Activated CD4-positive, alpha-beta memory T cell treated with anti-CD3 and anti-CD28 coated beads, Interleukin-2, amount 10 ng/mL, durations not matched to agents 7 days and 5 days (primary cell): ENCODE data around the gene ABCA2. TPM values are rescaled to one million over a fixed set of nuclear protein-coding genes. Genes with fewer than 3 reads are reported as not detected.

ENCODE experiments used
- CTCF ChIA-PET: fragments of 350-600 bp; sonication (Branson Sonifier 250); formaldehyde crosslinking; loops from one replicate; lab custom pipeline; 2021; ENCODE audit warnings: antibody characterized with exemption, inconsistent platforms; lab: Charles Lee
- POLR2A ChIA-PET: fragments of 350-600 bp; sonication (Branson Sonifier 250); formaldehyde crosslinking; loops from one replicate; lab custom pipeline; 2021; ENCODE audit warnings: antibody characterized with exemption; lab: Charles Lee
- DNase-seq: peaks from one replicate; pipeline ENCODE4 v3.0.0-alpha.2; 2020
- H3K27ac Mint-ChIP-seq: one replicate; pipeline ENCODE4 v1.8.0; 2021; ENCODE audit warnings: mild to moderate bottlenecking, mixed read lengths
- H3K27me3 Mint-ChIP-seq: one replicate; pipeline ENCODE4 v1.8.0; 2021; ENCODE audit warnings: mixed read lengths
- H3K36me3 Mint-ChIP-seq: one replicate; pipeline ENCODE4 v1.8.0; 2021; ENCODE audit warnings: low read depth, mixed read lengths
- H3K4me1 Mint-ChIP-seq: one replicate; pipeline ENCODE4 v1.8.0; 2021; ENCODE audit warnings: mixed read lengths
- H3K4me3 Mint-ChIP-seq: one replicate; pipeline ENCODE4 v1.8.0; 2021; ENCODE audit warnings: mild to moderate bottlenecking, mixed read lengths
- H3K9me3 Mint-ChIP-seq: one replicate; pipeline ENCODE4 v1.8.0; 2021; ENCODE audit warnings: mixed read lengths
- total RNA-seq, 2 experiments: library from RNA; stranded (reverse); gene quantifications; one replicate each; pipeline ENCODE4 v1.2.3, GENCODE V29; 2021

ABCA2 gene
- total RNA-seq, 2 experiments from 2014 or later, result 55.5 to 65.9 TPM

GRCh38 chr9:137014776-137015539, 13.1 kb downstream of the ABCA2 start:
- CTCF ChIA-PET, result interaction anchor here (0.9 kb wide), 1 partner anchor 20 kb away, joined by 3 read pairs; no protein-coding TSS in a partner anchor
- POLR2A ChIA-PET, result interaction anchor here (0.6 kb wide), 1 partner anchor 12 kb away, joined by 3 read pairs; no protein-coding TSS in a partner anchor

GRCh38 chr9:137014166-137014565, 13.9 kb downstream of the ABCA2 start:
- no peak for DNase-seq
- no peaks in the 10 kb centered on the region for H3K4me1 Mint-ChIP-seq
- no peaks in the 10 kb centered on the region for H3K27me3 Mint-ChIP-seq
- H3K36me3 Mint-ChIP-seq, result peaks cover 10% of the 10 kb centered on the region
- no peak overlapping the region for H3K4me3 Mint-ChIP-seq
- H3K9me3 Mint-ChIP-seq, result no peaks in the 10 kb centered on the region
- ChIA-PET CTCF (no interaction called here), POLR2A (no interaction called here)
- H3K27ac Mint-ChIP-seq, result no peak overlapping the region

More at GRCh38 chr9:137014776-137015539, 13.1 kb downstream of the ABCA2 start:
- H3K36me3 Mint-ChIP-seq, result peaks cover 13% of the 10 kb centered on the region
- no peaks in the 10 kb centered on the region for H3K27me3 Mint-ChIP-seq
- DNase-seq, result no peak
- no peak overlapping the region for H3K27ac Mint-ChIP-seq
- no peak overlapping the region for H3K4me3 Mint-ChIP-seq
- H3K4me1 Mint-ChIP-seq, result peaks cover 3% of the 10 kb centered on the region
- H3K9me3 Mint-ChIP-seq, result no peaks in the 10 kb centered on the region

GRCh38 chr9:137013571-137013940, 14.5 kb downstream of the ABCA2 start:
- Mint-ChIP-seq H3K36me3 (peaks cover 10% of the 10 kb centered on the region), H3K27ac (no peak overlapping the region), H3K9me3 (no peaks in the 10 kb centered on the region), H3K4me1 (no peaks in the 10 kb centered on the region), H3K27me3 (no peaks in the 10 kb centered on the region), H3K4me3 (no peak overlapping the region)
- ChIA-PET CTCF (no interaction called here), POLR2A (no interaction called here)
- DNase-seq, result no peak

GRCh38 chr9:137012694-137013570, 15.1 kb downstream of the ABCA2 start:
- Mint-ChIP-seq H3K4me1 (no peaks in the 10 kb centered on the region), H3K9me3 (no peaks in the 10 kb centered on the region), H3K4me3 (no peak overlapping the region), H3K27ac (no peak overlapping the region), H3K27me3 (no peaks in the 10 kb centered on the region), H3K36me3 (peaks cover 10% of the 10 kb centered on the region)
- DNase-seq, result no peak
- ChIA-PET POLR2A (no interaction called here), CTCF (no interaction called here)

- Mint-ChIP-seq H3K9me3 (no peaks in the 10 kb centered on the region), H3K36me3 (peaks cover 10% of the 10 kb centered on the region), H3K27me3 (no peaks in the 10 kb centered on the region), H3K27ac (no peak overlapping the region), H3K4me1 (no peaks in the 10 kb centered on the region), H3K4me3 (no peak overlapping the region)
- CTCF ChIA-PET, result no interaction called here
- no peak for DNase-seq
- POLR2A ChIA-PET, result no interaction called here
These were observed 15.9 kb downstream of the ABCA2 start for GRCh38 chr9:137011907-137012675.

GRCh38 chr9:137011156-137011555, 16.9 kb downstream of the ABCA2 start:
- no peak overlapping the region for H3K27ac Mint-ChIP-seq
- no peak overlapping the region for H3K4me3 Mint-ChIP-seq
- no peaks in the 10 kb centered on the region for H3K9me3 Mint-ChIP-seq
- no peaks in the 10 kb centered on the region for H3K27me3 Mint-ChIP-seq
- POLR2A ChIA-PET, result no interaction called here
- H3K4me1 Mint-ChIP-seq, result peaks cover under 1% of the 10 kb centered on the region
- peaks cover 6% of the 10 kb centered on the region for H3K36me3 Mint-ChIP-seq
- CTCF ChIA-PET, result no interaction called here
- DNase-seq, result no peak

GRCh38 chr9:137009938-137010732, 17.9 kb downstream of the ABCA2 start:
- Mint-ChIP-seq H3K36me3 (peaks cover 6% of the 10 kb centered on the region), H3K27me3 (no peaks in the 10 kb centered on the region), H3K4me3 (no peak overlapping the region), H3K9me3 (no peaks in the 10 kb centered on the region), H3K27ac (no peak overlapping the region), H3K4me1 (peaks cover 3% of the 10 kb centered on the region)
- POLR2A ChIA-PET, result interaction anchor here (1.0 kb wide), 1 partner anchor 10 kb away, joined by 3 read pairs; no protein-coding TSS in a partner anchor
- CTCF ChIA-PET, result interaction anchor here (1.2 kb wide), 1 partner anchor 20 kb away, joined by 3 read pairs; no protein-coding TSS in a partner anchor
- DNase-seq, result no peak

- no peak for DNase-seq
- CTCF ChIA-PET, result interaction anchor here (1.2 kb wide), 1 partner anchor 21 kb away, joined by 3 read pairs; no protein-coding TSS in a partner anchor
- peaks cover 3% of the 10 kb centered on the region for H3K4me1 Mint-ChIP-seq
- no peaks in the 10 kb centered on the region for H3K27me3 Mint-ChIP-seq
- no peak overlapping the region for H3K4me3 Mint-ChIP-seq
- no peak overlapping the region for H3K27ac Mint-ChIP-seq
- H3K9me3 Mint-ChIP-seq, result no peaks in the 10 kb centered on the region
- H3K36me3 Mint-ChIP-seq, result peaks cover 6% of the 10 kb centered on the region
- POLR2A ChIA-PET, result interaction anchor here (1.0 kb wide), 1 partner anchor 9 kb away, joined by 3 read pairs; no protein-coding TSS in a partner anchor
These were observed 18.8 kb downstream of the ABCA2 start for GRCh38 chr9:137009217-137009616.

- DNase-seq, result no peak
- Mint-ChIP-seq H3K36me3 (peaks cover 4% of the 10 kb centered on the region), H3K9me3 (no peaks in the 10 kb centered on the region), H3K27ac (no peak overlapping the region), H3K4me1 (peaks cover 3% of the 10 kb centered on the region), H3K4me3 (no peak overlapping the region), H3K27me3 (no peaks in the 10 kb centered on the region)
- POLR2A ChIA-PET, result no interaction called here
- CTCF ChIA-PET, result no interaction called here
These were observed 19.7 kb downstream of the ABCA2 start for GRCh38 chr9:137008312-137008711.

- DNase-seq, result no peak
- Mint-ChIP-seq H3K9me3 (no peaks in the 10 kb centered on the region), H3K36me3 (peaks cover 4% of the 10 kb centered on the region), H3K4me1 (peaks cover 3% of the 10 kb centered on the region), H3K27ac (no peak overlapping the region), H3K4me3 (no peak overlapping the region), H3K27me3 (no peaks in the 10 kb centered on the region)
- ChIA-PET POLR2A (no interaction called here), CTCF (no interaction called here)
These were observed 20.2 kb downstream of the ABCA2 start for GRCh38 chr9:137007816-137008270.

- no peak overlapping the region for H3K27ac Mint-ChIP-seq
- CTCF ChIA-PET, result no interaction called here
These were observed 20.8 kb downstream of the ABCA2 start for GRCh38 chr9:137007108-137007815.

More at GRCh38 chr9:137007108-137007815, 20.8 kb downstream of the ABCA2 start:
- Mint-ChIP-seq H3K27me3 (peaks cover 2% of the 10 kb centered on the region), H3K9me3 (no peaks in the 10 kb centered on the region), H3K4me1 (peaks cover 3% of the 10 kb centered on the region), H3K4me3 (no peak overlapping the region), H3K36me3 (peaks cover 4% of the 10 kb centered on the region)
- POLR2A ChIA-PET, result no interaction called here
- no peak for DNase-seq
